Measurements from ENCODE around the gene TTC22. TPM values are rescaled to one million over a fixed set of nuclear protein-coding genes. Genes with fewer than 3 reads are reported as not detected.

TTC22 gene
- total and polyA plus RNA-seq, 2 of the 4 experiments (the other 2 are of a cell fraction), result not detected

GRCh38 chr1:54796902-54797301 lies 4.2 kb downstream of the TTC22 start:
- Histone ChIP-seq H3K4ac (ENCODE audit: low read depth, low read length) (no peak overlapping the region), H2BK5ac (ENCODE audit: low read depth, low read length, poor library complexity, severe bottlenecking) (no peak overlapping the region), H3K27ac (ENCODE audit: insufficient read depth, low read length) (no peak overlapping the region), H3K4me3 (ENCODE audit: insufficient read depth, low read depth, low read length) (no peak overlapping the region), H3K9me3 (ENCODE audit: control insufficient read depth, insufficient read depth, low read length) (peaks cover 3% of the 10 kb centered on the region), H2BK120ac (ENCODE audit: low read depth, low read length) (no peak overlapping the region), H2BK20ac (ENCODE audit: low read depth, low read length) (no peak overlapping the region), H2AK5ac (ENCODE audit: low read depth, low read length) (no peak overlapping the region), H4K5ac (ENCODE audit: low read depth, low read length) (no peak overlapping the region), H4K8ac (ENCODE audit: low read depth in 2 of 2, low read length in 2 of 2) (no peak overlapping the region), H3K14ac (replicated peaks; ENCODE audit: low read depth, low read length) (no peak overlapping the region), H2AFZ (replicated peaks; ENCODE audit: low read length, poor library complexity) (no peak overlapping the region), H3K36me3 (ENCODE audit: control insufficient read depth, insufficient read depth, low read length) (no peaks in the 10 kb centered on the region), H3K27me3 (ENCODE audit: control insufficient read depth, insufficient read depth, low read length) (peaks cover 51% of the 10 kb centered on the region), H3K4me2 (ENCODE audit: low read depth, low read length) (no peak overlapping the region), H3K79me1 (ENCODE audit: low read depth in 1 of 2, low read length in 2 of 2) (no peaks in the 10 kb centered on the region), H3K56ac (ENCODE audit: extremely low read depth, insufficient read depth, low read length) (no peak overlapping the region), H4K91ac (ENCODE audit: insufficient read depth, low read depth, low read length) (no peak overlapping the region), H2BK15ac (ENCODE audit: low read depth, low read length) (no peak overlapping the region), H2AK9ac (replicated peaks; ENCODE audit: low read depth, low read length, poor library complexity) (no peak overlapping the region), H3K9me1 (ENCODE audit: insufficient read depth, low read length) (0 out of 2 replicates have a peak, but pooled peaks cover 2% of the 10 kb centered on the region), H3K23ac (ENCODE audit: low read depth, low read length) (no peak overlapping the region), H4K20me1 (ENCODE audit: insufficient read depth, low read length) (no peaks in the 10 kb centered on the region), H3K18ac (ENCODE audit: low read depth, low read length) (no peak overlapping the region), H3K4me1 (ENCODE audit: control insufficient read depth, insufficient read depth, low read length) (no peaks in the 10 kb centered on the region; the same call in 1 of the 2 replicates), H3K9ac (ENCODE audit: low read depth, low read length) (no peak overlapping the region)
- no peak for TF ChIP-seq NFE2L2 (IDR thresholded peaks at IDR 0.05; ENCODE audit: low read depth, low read length)
- no peak for TF ChIP-seq RAD21 (IDR thresholded peaks at IDR 0.05; ENCODE audit: low read length)
- TF ChIP-seq FOS (IDR thresholded peaks at IDR 0.05; ENCODE audit: low read depth, low read length), result no peak
- TF ChIP-seq BHLHE40 (IDR thresholded peaks at IDR 0.05; ENCODE audit: low read depth, low read length), result no peak
- no peak for TF ChIP-seq MXI1 (IDR thresholded peaks at IDR 0.05; ENCODE audit: borderline replicate concordance, low read depth, low read length)
- no peak for TF ChIP-seq SMC3 (IDR thresholded peaks at IDR 0.05; ENCODE audit: low read depth, low read length)
- no peak for TF ChIP-seq ELK1 (IDR thresholded peaks at IDR 0.05; ENCODE audit: borderline replicate concordance, low read depth, low read length)
- TF ChIP-seq USF2 (IDR thresholded peaks at IDR 0.05; ENCODE audit: low read depth, low read length), result no peak
- TF ChIP-seq RFX5 (IDR thresholded peaks at IDR 0.05; ENCODE audit: low read depth, low read length), result no peak
- TF ChIP-seq RCOR1 (IDR thresholded peaks at IDR 0.05; ENCODE audit: insufficient replicate concordance, low read length), result no peak
- no peak for TF ChIP-seq POLR2A (IDR thresholded peaks at IDR 0.05; ENCODE audit: low read depth, low read length)
- TF ChIP-seq CEBPB (IDR thresholded peaks at IDR 0.05; ENCODE audit: low read depth, low read length), result no peak
- no peak for TF ChIP-seq MAFK (IDR thresholded peaks at IDR 0.05; ENCODE audit: low read depth, low read length)
- TF ChIP-seq CTCF (conservative IDR thresholded peaks at IDR 0.05; ENCODE audit: low read depth, low read length), result no peak
- TF ChIP-seq MAZ (IDR thresholded peaks at IDR 0.05; ENCODE audit: borderline replicate concordance, low read depth, low read length), result no peak
- TF ChIP-seq CHD1 (IDR thresholded peaks at IDR 0.05; ENCODE audit: low read depth, low read length), result no peak
- BruUV-seq (replicated peaks), result no TSS peak
- dilution Hi-C loops (cut with HindIII; ENCODE audit: low sequenced_read_pairs, unreplicated experiment) (no loop called here), in situ Hi-C loops (cut with MboI; ENCODE audit: low sequenced_read_pairs) (loop anchor here (25.0 kb wide), 1 partner anchor 935 kb away; no protein-coding TSS in a partner anchor), intact Hi-C loops (cut with micrococcal nuclease) (no loop called here)
- ATAC-seq (ENCODE audit: low read depth), result no peak
- no peak for DNase-seq
- ChIA-PET POLR2A (ENCODE audit: unreplicated experiment) (no interaction called here), CTCF (no interaction called here)
- no CpG with 5 or more reads among the region's 2 CpGs for WGBS, 2 experiments (ENCODE audit: extremely low coverage in 2 of 2, insufficient read length in 1 of 2)

All from IMR-90 (cell line).